HG03575 (cell line): ENCODE data around the gene PXK.

ENCODE experiments used
- ATAC-seq: cut with Tn5 transposase; IDR thresholded peaks from one replicate; pipeline ENCODE4 v1.9.1; 2021; ENCODE audit not compliant: unreplicated experiment, insufficient number of reproducible peaks, low FRiP score; ENCODE audit errors: extremely low read depth

The PXK gene

DNA sequence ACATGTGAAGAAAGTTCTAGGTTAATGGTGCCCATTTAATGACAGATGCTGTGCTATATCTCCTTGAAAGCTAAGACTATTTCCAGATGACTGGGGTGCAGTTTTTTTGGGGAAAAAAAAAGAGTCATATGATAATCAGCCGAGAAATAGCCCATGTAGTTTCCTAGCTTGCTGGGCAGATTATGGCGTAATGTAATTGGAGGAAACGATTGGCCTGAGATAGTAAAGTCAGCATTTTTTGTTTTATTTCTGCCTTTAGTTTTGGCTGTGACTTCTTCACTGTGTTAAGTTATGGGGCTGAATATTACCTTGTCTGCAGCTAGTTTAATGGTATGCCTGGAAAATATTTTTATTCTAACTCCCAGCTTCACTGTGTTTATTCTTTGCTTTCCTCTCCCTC is 77.0 kb downstream of the PXK start:
- ATAC-seq = no peak

DNA sequence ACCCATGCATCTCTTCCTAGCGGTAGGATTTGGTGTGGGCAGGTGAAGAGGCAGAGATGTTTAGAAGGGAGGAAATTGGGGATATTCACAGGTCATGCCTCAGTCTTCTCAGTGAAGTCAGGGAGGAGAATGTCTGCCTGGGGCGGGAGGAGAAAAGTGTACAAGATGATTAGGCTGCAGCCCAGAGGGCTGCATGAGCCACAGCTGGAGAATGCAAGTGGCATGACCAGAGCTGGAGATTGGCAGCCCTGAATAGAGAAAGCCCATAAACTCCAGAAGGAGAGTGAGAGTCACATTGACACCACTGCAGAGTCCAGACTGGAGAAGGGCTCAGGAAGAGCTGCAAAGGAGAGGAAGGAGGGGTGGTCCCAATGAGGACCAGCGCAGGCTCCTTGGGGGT is 78.3 kb downstream of the PXK start:
- ATAC-seq = no peak

DNA sequence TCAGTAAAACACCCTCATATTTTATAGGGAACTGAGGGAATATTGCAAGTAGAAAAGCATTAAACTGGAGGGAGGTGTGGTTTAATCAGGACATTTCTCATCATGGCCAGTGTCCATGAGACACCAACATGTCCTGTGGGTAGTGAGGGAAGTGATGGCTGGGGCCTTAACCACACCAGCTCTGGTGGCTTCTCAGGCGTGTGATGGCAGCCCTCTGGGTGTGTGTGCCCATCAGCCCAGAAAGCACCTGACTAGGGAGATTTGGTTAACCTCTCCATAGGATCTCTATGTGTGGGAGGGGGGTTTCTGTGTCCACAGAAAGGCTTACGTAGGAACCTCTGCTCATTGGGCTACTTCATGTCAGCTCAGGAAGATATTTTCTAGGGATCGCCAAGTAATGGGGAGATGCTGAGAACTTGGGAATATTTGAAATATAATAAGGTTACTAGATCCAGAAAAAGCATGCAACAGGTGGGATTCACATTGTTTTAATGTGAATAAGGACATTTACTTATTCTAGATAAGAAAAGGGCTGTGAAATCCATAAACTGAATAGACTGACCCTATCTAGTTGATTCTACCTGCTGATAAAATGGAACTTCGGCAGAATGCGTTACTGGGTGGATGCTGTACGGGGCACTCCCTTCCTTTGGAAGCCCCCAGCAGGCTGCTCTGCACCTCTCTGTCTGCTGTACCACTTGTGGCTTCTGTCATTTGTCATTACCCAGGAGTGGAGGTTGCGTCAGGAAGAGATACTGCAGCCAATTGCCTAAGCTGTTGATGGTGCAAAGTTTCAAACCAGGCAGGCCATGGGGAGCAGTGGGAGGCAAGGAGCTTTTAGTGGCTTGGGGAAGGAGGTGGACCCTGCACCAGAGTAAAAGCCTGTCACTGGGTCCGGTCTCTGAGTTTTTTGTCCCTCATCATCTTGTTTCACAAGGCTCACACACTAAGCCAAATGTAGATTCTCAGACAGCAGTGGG is 79.4 kb downstream of the PXK start:
- ATAC-seq = no peak

DNA sequence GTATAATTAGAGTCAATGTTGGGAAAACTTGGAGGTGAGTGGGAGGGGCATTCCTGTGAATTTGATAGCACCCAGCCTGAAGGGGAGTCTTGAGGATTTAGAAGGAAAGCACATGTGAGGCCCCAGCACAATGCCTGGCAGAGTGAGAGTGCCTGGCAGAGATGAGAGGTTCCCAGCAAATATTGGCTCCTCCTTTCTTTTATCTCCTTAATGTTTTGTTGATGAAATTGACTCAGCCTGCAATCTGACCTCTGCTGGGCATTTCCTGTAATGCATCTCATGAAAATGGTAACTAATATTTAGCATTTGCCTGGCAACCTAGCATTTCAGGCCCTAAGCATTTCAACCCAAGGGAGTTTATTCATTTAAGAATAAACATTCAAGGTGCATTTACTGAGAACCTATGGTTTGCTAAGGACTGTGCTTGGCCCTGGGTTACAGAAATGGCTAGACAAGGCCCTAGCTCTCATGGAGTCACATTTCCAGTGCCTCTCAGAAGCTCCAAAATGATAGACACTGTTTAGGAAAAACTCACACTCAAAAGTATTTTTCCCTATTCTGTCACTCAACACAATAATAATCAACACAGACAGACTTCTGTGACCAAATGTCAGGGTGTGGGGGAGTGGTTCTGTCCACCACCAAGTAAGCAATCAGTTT is 82.0 kb downstream of the PXK start:
- no peak for ATAC-seq

DNA sequence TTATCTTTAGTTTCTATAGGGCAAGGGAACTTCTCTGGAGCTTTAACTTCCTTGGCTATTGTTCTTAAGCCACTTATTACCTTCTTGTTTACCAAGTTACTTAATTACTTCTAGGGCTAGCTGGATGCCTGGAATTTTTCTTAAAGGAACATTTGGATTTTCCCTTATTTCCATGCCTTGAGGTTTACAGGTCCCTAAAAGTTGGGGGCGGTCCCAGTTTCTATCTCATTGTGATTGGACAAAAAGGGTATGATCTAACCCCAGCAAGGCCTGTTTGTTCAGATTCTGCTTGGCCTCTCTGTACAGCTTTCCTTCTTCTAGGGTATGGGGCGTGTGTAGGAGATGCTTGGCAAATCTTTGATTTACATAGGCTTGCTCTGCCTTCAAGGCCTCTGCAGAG is 83.5 kb downstream of the PXK start:
- no peak for ATAC-seq

DNA sequence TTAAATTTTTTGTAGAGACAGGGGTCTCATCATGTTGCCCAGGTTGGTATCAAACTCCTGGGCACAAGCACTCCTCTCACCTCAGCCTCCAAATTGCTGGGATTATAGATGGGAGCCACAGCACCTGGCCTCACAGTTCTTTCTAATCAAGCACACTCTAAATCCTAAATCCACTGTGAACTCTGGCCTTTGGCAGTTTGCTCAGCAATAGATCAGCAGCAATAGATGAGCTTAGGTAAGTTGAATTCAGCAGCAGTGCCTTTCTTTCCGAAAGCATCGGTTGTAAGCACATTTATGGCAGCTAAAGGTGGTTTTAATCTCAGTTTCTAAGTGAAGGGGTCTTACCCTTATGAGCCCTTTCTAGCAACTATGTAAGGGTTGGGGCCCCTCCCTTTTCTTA is 84.4 kb downstream of the PXK start:
- ATAC-seq = no peak

DNA sequence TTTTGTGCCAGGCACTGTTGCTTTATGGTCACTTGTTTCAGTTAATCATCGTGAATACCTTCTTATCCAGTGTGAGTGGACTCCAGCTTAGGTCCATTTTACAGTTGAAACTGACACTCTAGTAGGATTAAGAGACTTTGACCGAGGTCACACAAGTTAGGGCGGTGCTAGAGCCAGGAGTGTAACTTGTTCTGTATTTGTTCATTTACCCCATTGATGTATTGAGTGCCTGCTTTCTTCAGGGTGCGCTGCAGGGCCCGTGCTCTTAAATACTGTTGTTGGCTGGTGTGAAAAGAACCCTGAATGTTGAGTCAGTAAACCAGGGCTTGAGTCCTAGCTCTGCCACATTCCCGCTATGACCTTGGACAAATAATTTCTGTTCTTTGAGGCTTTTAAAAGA is 85.5 kb downstream of the PXK start:
- ATAC-seq = no peak

DNA sequence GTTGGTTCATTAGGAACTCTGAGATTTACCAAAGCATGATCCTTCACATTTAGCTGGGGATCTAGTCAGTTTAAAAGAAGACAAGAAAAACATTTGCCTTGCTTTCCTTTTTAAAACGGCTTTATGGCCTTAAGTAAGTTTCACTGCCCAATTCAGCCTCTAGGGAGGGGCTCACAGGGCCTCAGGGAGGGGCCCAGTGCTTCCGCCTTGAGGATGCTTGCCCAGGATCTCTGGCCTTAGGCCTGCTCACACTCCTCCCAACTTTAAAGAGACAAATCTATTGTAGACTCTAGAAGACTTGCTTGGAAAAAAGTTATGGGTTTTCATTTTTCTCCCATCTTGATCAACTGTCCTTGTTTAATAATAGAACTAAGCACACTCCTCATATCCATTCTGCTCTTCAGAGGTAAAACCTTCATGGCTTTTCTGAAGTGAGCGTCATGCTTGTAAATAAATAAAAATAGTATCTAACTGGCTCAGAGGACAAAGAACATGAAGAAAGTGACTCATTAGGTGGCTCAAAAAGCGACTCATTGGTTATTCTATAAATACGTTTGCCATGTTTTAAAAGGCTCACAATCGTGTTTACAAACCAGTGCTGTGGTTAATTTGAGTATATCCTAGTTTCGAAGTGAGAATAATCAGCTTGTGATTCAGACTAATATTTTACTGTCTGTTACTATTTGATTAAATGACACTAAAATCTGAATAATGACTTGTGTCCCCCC is 87.3 kb downstream of the PXK start:
- ATAC-seq = peak; percentile 44

DNA sequence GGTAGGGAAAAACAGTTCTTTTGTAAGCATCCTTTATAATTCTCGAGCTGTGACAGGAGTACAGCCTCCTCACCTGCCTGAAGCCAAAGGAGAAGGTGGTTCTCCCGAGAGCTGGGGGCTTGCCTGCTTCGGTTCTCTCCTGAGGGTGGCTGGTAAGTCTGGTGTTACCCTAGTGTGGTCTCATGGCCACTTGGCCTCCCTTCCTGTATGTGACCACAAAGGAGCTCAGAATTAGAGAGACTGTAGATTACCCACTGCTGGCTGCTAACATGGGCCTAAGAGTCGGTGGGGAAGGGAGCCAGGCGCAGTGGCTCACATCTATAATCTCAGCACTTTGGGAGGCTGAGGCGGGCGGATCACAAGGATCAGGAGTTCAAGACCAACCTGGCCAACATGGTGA is 88.3 kb downstream of the PXK start:
- no peak for ATAC-seq

DNA sequence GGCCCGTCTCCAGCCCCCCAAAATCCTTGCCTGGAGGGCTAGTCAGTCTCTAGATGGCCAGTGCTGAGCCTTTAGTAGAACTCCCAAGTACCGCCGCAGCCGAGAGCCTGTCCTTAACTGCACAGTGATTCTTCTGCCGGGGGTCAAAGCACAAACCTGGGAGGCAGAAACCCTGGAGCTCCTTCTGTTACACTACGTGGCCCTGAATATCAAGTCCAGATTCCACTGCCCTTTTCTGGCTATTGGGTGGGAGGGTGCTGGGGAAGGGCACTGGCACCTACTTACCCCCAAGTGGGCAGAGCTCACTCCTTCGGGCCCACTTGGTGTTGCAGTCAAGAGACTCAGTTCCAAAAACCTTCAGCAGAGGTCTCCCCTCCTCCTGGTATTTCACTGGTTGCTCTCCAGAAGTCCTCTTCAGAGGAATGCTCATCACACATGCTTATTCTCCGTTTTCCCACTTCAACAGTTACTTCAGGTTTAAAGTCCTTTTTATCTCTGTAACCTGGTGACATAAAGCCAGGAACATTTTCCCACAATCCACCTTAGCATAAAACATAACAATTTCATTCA is 90.1 kb downstream of the PXK start:
- no peak for ATAC-seq

DNA sequence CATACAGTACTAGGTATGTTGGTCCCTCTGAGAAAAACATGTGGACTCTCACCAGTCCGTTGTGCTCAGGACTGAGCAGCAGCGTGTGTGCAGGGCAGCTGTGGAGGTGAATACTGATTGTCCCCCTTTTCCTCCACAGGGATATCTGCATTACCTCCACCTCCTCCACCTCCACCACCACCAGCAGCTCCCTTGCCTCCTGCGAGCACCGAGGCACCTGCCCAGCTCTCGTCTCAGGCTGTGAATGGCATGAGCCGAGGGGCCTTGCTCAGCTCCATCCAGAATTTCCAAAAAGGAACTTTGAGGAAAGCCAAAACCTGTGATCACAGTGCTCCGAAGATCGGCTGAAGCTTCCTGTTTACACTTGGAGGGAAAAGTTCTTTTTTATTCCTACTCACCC is 91.9 kb downstream of the PXK start:
- ATAC-seq = no peak

DNA sequence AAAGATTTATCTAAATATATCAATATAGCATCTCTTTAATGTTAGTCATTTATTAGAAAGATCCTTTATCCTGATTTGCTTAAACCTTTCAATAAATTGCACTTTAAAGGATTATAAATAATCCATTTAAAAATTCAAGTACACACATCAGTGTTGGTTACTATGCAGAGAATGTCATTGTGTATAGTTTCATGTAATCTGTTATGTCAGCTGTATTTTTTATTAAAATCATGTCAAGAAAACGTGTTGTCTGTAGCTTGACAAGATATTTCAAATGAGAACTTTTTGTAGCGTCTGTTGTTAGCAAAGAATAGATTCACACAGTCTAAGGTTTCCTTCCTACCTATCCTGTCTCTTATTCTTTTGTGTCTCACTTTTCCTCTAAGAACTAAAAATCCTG is 93.1 kb downstream of the PXK start:
- no peak for ATAC-seq

DNA sequence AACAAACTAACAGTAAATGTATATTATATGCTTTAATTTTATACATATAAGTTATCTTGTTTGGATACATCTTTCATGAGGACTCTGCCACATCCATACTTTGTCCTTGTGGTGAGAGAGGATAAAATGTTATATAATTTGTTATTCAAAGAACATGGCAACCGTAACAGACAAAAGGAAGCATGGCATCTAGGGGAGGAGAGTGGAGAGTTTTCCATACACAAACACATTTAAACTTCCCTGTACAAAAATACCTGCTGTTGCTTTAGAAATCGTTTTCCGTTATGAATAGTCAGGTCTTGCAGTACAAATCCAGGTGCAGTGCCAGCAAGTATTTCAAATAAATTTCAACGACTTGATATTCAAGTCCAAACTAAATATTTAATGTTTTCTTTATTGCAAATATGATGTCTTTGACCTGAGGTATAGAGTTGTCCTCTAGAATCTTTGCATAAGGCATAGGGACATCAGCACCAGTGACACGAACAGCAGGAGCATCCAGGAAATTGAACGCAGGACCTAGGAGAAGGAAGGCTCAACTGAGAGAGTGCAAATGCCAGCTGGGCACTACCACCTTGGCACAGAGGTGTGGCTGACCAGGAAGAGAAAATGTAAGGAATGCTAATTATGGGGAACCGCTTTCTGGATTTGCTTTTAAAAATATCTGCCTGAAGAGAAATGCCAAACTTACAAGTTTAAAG is 95.1 kb downstream of the PXK start:
- ATAC-seq = no peak

DNA sequence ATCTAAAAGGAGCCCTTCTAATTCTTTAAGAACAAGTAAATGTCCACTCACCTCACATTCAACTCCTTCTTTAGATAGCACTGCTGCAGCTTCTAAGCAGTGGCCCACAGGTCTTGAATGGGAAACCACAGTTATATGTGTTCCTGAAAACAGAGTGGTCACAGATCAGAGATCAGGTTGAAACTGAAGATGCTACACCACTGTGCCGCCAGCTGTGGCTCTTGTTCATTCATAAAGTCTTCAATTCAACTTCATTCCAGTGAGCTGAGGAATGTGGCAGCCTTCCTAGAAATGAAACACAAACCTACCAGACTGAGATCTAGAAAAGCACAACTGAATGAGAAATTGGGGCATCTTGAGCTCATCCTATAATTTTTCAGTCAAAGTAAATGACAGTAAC is 97.0 kb downstream of the PXK start:
- peak; percentile 45 for ATAC-seq

DNA sequence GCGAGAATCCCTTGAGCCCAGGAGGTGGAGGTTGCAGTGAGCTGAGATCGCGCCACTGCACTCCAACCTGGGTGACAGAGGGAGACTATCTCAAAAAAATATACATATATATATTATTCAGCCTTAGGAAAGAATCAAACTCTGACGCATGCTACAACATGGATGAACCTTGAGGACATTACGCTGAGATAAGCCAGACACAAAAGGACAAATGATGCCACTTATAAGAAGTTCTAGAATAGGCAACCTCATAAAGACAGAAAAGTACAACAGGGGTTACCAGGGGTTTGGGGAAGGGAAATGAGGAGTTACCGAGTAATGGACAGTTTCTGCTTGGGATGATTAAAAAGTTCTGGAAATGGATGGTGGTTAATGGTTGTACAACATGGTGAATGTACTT is 100.2 kb downstream of the PXK start:
- no peak for ATAC-seq

DNA sequence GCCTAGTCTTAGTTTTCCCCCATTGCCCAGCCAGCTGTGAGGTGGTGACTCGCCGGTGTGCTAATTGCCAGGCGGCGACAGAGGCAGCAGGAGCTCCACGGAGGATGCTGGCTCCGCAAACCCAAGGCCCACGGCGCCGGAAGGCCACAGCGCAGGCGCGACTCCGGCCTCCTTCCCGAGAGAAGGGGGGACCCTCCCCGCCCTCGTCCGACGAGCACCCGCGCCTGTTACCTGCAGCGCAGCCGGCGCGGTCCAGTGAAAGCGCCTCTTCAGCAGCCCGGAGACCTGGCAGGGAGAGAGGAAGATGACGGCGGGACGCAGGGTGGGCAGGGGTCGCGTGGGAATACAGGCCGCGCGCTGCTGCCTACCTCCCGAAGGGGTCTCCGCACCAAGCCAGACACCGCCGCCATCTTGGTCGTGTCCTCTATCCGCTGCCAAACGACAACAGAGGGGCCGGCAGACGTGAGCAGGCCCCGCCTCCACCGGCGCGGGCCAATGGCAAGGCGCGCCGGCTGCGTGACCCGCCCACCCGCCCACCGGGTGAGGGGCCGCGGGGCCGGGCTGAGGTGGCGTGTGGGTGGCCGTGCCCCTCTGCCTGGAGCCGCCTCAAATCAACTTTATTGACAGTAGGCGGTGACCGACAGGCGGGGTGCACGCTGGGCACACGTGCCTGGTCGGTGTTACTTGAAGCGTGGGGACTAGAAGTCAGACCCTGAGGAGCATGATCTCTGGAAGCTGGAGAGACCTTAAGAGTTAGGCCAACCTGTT is 100.9 kb downstream of the PXK start, which contains the start of gene PDHB:
Gene PDHB, minus strand, starts transcription at position 433 of the 768 bp plus-strand sequence. Its CDS starts 23 bp downstream, at position 410.
- peak; percentile 46 for ATAC-seq

DNA sequence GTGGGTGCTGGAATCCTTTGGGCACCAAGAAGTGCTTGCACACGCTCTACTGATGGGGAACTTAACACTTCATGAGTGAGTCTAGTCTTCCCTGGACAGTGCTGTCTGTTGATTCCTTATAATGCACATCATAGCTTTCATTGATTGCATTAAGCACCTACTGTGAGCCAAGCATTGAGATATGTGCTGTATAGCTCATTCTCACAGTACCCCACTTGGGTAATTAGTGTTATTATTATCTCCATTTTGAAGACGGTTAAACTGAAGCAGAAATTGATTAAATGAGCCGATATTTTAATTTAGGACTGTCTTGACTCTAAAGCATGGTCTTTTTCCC is 101.4 kb downstream of the PXK start:
- no peak for ATAC-seq

DNA sequence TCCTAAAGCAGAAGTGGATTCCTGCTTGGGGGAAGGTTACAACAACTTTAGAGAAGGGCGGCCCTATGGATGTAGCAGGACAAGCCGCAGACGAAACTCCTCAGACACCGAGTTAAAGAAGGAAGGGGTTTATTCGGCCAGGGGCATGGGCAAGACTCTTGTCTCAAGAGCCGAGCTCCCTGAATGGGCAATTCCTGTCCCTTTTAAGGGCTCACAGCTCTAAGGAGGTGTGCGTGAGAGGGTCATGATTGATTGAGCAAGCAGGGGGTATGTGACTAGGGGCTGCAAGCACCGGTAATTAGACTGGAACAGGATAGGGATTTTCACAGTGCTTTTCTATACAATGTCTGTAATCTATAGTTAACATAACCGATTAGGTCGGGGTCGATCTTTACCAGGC is 101.8 kb downstream of the PXK start:
- ATAC-seq = no peak
